HG03139 (cell line): ENCODE results near the gene SLTM.
"Not testable (repeated sequence)": the region's sequence is repeated elsewhere in the genome, so short reads cannot be mapped to it uniquely, and the experiment has no call there.

Experiments used
- ATAC-seq: cut with Tn5 transposase; IDR thresholded peaks from one replicate; pipeline ENCODE4 v1.9.1; 2021; ENCODE audit not compliant: unreplicated experiment

SLTM gene

GRCh38 chr15:58933281-58934113, at the start of gene SLTM:
Gene SLTM, minus strand, starts transcription at chr15:58933679. Its CDS starts 114 bp downstream, at chr15:58933565.
- peak; percentile 84 for ATAC-seq

GRCh38 chr15:58983261-58983660, 49.8 kb upstream of the SLTM start:
- ATAC-seq: no peak

GRCh38 chr15:58981808-58982475, 48.5 kb upstream of the SLTM start:
- ATAC-seq: no peak

- ATAC-seq: no peak
These were observed 47.0 kb upstream of the SLTM start for GRCh38 chr15:58980351-58980939.

- ATAC-seq: no peak
These were observed 44.4 kb upstream of the SLTM start for GRCh38 chr15:58977887-58978286.

- no peak for ATAC-seq
These were observed 34.0 kb upstream of the SLTM start for GRCh38 chr15:58967479-58967878.

GRCh38 chr15:58966698-58967097, 33.2 kb upstream of the SLTM start:
- no peak for ATAC-seq

- ATAC-seq: no peak
These were observed 29.4 kb upstream of the SLTM start for GRCh38 chr15:58962662-58963565.

GRCh38 chr15:58962136-58962535, 28.7 kb upstream of the SLTM start:
- ATAC-seq: no peak

- no peak for ATAC-seq
These were observed 25.3 kb upstream of the SLTM start for GRCh38 chr15:58958811-58959210.

GRCh38 chr15:58957101-58957973, 23.9 kb upstream of the SLTM start:
- ATAC-seq: no peak

- no peak for ATAC-seq
These were observed 19.3 kb upstream of the SLTM start for GRCh38 chr15:58952751-58953150.

GRCh38 chr15:58951388-58952007, 18.0 kb upstream of the SLTM start:
- no peak for ATAC-seq

GRCh38 chr15:58947179-58947578, 13.7 kb upstream of the SLTM start:
- no peak for ATAC-seq

- not testable (repeated sequence) for ATAC-seq
These were observed 1.5 kb upstream of the SLTM start for GRCh38 chr15:58934974-58935373.

GRCh38 chr15:58934521-58934920, 1.0 kb upstream of the SLTM start:
- no peak for ATAC-seq

- ATAC-seq: no peak
These were observed 602 bp upstream of the SLTM start for GRCh38 chr15:58934114-58934447.

- peak; percentile 34 for ATAC-seq
These were observed 684 bp downstream of the SLTM start for GRCh38 chr15:58932710-58933280.

- no peak for ATAC-seq
These were observed 1.4 kb downstream of the SLTM start for GRCh38 chr15:58931987-58932588.
